Measurements from ENCODE around the gene SH3RF1. TPM values are rescaled to one million over a fixed set of nuclear protein-coding genes. Genes with fewer than 3 reads are reported as not detected.

The SH3RF1 gene
- total and polyA plus RNA-seq, 2 of the 13 experiments (the other 11 are each of a cell fraction or from before 2014, with no cell fraction given): 3.1 to 3.2 TPM

- TF ChIP-seq, protein P1, sequence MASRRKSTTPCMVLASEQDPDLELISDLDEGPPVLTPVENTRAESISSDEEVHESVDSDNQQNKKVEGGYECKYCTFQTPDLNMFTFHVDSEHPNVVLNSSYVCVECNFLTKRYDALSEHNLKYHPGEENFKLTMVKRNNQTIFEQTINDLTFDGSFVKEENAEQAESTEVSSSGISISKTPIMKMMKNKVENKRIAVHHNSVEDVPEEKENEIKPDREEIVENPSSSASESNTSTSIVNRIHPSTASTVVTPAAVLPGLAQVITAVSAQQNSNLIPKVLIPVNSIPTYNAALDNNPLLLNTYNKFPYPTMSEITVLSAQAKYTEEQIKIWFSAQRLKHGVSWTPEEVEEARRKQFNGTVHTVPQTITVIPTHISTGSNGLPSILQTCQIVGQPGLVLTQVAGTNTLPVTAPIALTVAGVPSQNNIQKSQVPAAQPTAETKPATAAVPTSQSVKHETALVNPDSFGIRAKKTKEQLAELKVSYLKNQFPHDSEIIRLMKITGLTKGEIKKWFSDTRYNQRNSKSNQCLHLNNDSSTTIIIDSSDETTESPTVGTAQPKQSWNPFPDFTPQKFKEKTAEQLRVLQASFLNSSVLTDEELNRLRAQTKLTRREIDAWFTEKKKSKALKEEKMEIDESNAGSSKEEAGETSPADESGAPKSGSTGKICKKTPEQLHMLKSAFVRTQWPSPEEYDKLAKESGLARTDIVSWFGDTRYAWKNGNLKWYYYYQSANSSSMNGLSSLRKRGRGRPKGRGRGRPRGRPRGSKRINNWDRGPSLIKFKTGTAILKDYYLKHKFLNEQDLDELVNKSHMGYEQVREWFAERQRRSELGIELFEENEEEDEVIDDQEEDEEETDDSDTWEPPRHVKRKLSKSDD (CRISPR knock-in tag; IDR thresholded peaks at IDR 0.05; ENCODE audit: low read depth): no peak
- no peak for TF ChIP-seq ZNF891 (CRISPR knock-in tag; IDR thresholded peaks at IDR 0.05)
- no peak for TF ChIP-seq ZNF235 (CRISPR knock-in tag; IDR thresholded peaks at IDR 0.05; ENCODE audit: borderline replicate concordance)
- no peak for TF ChIP-seq ZNF33B (CRISPR knock-in tag; IDR thresholded peaks at IDR 0.05)
These were observed 65.5 kb downstream of the SH3RF1 start (continued) for GRCh38 chr4:169205075-169205743.

DNA sequence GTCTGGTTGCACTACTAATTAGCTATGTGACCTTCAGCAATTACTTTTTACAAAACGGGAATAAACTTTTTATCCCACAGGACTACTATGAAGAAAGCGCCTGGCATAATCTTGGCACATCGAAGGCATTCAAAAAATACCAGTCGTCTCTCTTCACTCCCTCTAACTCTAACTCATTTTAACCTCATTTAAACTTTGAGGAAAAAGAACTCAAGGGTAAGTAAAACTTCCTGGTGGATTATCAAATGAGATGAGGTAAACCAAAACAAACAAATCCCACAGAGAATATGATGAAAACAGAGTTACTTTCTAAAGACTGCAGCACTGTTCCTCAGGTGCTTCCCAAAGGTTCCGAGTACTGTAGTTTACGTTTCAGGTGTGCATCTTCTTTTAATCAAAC is 66.9 kb downstream of the SH3RF1 start:
- Histone ChIP-seq H3K27me3 (ENCODE audit: control insufficient read depth in 1 of 2, insufficient read depth in 2 of 2, low read length in 2 of 2) (no peaks in the 10 kb centered on the region), H3K4me3 (replicated peaks in 1 of 3; ENCODE audit: insufficient read depth in 1 of 3, low read depth in 2 of 3, low read length in 3 of 3) (no peak overlapping the region), H3K9ac (ENCODE audit: insufficient read depth, low read depth, low read length) (no peak overlapping the region), H3K27ac (ENCODE audit: extremely low read length, insufficient read depth, low read length) (no peak overlapping the region), H2AFZ (ENCODE audit: low read length) (no peak overlapping the region), H3K79me2 (ENCODE audit: insufficient read depth, low read length) (no peaks in the 10 kb centered on the region), H3K36me3 (replicated peaks in 1 of 2; ENCODE audit: control insufficient read depth in 1 of 2, insufficient read depth in 2 of 2, low read length in 2 of 2) (no peaks in the 10 kb centered on the region), H3K4me2 (ENCODE audit: low read depth, low read length) (no peak overlapping the region), H3K9me3 (ENCODE audit: low read length) (no peaks in the 10 kb centered on the region), H3K4me1 (ENCODE audit: insufficient read depth, low read length) (peaks cover 50% of the 10 kb centered on the region), H4K20me1 (ENCODE audit: insufficient read depth, low read length) (no peaks in the 10 kb centered on the region)
- intact Hi-C loops (cut with micrococcal nuclease; ENCODE audit: unreplicated experiment) (no loop called here), in situ Hi-C loops (cut with HindIII; ENCODE audit: extremely low pct_ligation_motif_present, low pct_unique_long_range_greater_than_20kb) (no loop called here)
- no peak for DNase-seq (ENCODE audit: low spot score)
- WGBS (ENCODE audit: low lambda C conversion rate): 91% methylated on average over 6 of the region's 6 CpGs
- no peak for FAIRE-seq
- no peak for ATAC-seq
- ChIA-PET CTCF (ENCODE audit: low intra/inter-chr PET ratio, low total read pairs) (no interaction called here), POLR2A (no interaction called here)
- BruUV-seq (replicated peaks): no TSS peak
- TF ChIP-seq ZNF773 (CRISPR knock-in tag; IDR thresholded peaks at IDR 0.05; ENCODE audit: borderline replicate concordance) (no peak), ZNF572 (CRISPR knock-in tag; IDR thresholded peaks at IDR 0.05) (no peak), ZNF574 (CRISPR knock-in tag; IDR thresholded peaks at IDR 0.05) (no peak), ZNF83 (CRISPR knock-in tag; IDR thresholded peaks at IDR 0.05; ENCODE audit: borderline replicate concordance) (no peak), MAFF (IDR thresholded peaks at IDR 0.05; ENCODE audit: low read depth, low read length) (no peak), TGIF2 (CRISPR knock-in tag; IDR thresholded peaks at IDR 0.05) (no peak)
- TF ChIP-seq, protein P2, sequence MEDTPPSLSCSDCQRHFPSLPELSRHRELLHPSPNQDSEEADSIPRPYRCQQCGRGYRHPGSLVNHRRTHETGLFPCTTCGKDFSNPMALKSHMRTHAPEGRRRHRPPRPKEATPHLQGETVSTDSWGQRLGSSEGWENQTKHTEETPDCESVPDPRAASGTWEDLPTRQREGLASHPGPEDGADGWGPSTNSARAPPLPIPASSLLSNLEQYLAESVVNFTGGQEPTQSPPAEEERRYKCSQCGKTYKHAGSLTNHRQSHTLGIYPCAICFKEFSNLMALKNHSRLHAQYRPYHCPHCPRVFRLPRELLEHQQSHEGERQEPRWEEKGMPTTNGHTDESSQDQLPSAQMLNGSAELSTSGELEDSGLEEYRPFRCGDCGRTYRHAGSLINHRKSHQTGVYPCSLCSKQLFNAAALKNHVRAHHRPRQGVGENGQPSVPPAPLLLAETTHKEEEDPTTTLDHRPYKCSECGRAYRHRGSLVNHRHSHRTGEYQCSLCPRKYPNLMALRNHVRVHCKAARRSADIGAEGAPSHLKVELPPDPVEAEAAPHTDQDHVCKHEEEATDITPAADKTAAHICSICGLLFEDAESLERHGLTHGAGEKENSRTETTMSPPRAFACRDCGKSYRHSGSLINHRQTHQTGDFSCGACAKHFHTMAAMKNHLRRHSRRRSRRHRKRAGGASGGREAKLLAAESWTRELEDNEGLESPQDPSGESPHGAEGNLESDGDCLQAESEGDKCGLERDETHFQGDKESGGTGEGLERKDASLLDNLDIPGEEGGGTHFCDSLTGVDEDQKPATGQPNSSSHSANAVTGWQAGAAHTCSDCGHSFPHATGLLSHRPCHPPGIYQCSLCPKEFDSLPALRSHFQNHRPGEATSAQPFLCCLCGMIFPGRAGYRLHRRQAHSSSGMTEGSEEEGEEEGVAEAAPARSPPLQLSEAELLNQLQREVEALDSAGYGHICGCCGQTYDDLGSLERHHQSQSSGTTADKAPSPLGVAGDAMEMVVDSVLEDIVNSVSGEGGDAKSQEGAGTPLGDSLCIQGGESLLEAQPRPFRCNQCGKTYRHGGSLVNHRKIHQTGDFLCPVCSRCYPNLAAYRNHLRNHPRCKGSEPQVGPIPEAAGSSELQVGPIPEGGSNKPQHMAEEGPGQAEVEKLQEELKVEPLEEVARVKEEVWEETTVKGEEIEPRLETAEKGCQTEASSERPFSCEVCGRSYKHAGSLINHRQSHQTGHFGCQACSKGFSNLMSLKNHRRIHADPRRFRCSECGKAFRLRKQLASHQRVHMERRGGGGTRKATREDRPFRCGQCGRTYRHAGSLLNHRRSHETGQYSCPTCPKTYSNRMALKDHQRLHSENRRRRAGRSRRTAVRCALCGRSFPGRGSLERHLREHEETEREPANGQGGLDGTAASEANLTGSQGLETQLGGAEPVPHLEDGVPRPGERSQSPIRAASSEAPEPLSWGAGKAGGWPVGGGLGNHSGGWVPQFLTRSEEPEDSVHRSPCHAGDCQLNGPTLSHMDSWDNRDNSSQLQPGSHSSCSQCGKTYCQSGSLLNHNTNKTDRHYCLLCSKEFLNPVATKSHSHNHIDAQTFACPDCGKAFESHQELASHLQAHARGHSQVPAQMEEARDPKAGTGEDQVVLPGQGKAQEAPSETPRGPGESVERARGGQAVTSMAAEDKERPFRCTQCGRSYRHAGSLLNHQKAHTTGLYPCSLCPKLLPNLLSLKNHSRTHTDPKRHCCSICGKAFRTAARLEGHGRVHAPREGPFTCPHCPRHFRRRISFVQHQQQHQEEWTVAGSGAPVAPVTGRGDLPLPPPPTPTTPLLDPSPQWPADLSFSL (CRISPR knock-in tag; IDR thresholded peaks at IDR 0.05): no peak

Data from HepG2 (cell line).